Stimulated activated CD4-positive, alpha-beta T cell treated with anti-CD3 and anti-CD28 coated beads, Interleukin-1b, Interleukin-23, amount 100 ng/mL, for 4 hours (primary cell): ENCODE data around the gene HDAC4.

ENCODE experiments used
- DNase-seq, 2 donors: peaks; one replicate each; pipeline ENCODE4 v3.0.0-alpha.2; 2020; ENCODE audit warnings: low read depth in 2 of 2

HDAC4 gene

GRCh38 chr2:239236808-239237205 lies 164.0 kb downstream of the HDAC4 start:
- no peak for DNase-seq

DNA sequence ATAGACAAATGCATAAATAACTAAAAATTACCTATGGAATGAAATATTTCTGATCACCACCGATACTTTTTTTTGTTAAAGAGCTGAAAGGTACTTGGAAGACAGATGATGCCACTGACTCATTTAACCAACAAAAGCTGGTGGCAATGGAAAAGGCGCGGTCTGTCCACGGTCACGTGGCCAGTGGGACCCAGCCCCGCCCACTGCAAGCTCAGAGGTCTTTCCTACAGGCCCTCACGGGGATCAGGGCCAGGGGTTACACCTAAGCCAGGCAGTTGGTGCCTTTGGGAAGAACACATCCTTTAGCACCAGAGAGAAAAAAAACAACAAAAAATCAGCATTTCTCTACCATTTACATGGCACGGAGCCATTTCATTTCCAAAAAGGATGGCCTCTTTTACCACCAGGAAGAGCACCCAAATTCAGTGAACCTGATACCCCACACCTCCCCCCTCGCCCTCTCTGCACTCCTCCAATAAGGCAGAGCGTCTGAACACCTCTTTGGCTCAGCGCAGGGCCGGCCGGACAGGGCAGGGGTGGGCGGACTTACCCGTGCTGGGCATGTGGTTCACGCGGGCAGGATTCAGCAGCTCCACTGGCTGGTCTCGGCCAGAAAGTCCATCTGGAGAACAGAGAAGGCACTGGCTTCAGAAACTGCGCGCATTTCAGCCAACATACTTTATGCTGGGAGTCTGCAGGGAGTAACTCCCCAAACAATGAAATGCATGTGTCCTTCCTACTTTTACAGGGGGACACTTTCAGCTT lies 164.6 kb downstream of the HDAC4 start:
- DNase-seq = no peak

- no peak for DNase-seq
These were observed 165.5 kb downstream of the HDAC4 start for GRCh38 chr2:239235311-239235710.

DNA sequence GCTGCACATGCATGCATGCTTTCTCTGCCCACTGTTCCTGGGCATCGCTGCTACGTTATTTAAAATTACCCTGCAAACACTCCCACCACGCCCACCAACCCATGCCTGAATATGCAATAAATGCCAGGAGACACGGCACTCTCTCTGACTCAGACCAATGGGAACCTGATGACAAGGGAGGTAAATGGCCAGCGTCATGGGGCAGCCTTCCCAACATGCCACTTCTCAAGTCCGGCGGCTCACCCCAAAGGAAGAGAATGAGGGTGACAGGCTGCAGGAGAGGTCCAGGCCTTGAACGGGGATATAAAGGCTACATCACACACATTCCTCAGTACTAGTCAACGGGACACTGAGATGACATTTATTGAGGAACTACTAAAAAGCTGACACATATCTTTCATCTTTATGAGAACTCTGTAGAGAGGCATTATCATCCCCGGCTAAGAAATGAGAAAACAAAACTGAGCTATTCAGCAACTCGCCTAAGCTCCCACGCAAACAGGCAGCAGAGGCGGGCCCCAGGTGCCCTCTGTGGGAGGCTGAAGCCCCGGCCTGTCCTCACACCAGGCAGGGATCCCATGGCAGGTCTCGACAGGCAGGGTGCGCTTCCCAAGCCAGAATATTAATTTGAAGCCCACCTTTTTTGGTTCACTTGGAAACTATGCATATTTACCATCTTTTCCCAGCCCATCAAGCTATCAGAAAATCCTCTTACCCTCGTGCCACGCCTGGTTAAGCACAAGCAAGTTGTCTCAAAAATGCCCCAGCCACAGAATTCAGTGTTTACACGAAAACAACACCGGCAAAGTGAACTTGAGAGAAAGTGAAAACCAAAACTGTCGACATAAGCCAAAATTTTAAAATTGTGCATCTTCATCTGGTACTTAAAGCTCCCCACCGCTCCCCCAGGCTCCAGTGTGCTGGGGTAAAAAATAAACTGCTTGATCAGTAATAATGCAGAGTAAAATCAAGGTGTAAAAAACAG lies 166.3 kb downstream of the HDAC4 start:
- DNase-seq = no peak

DNA sequence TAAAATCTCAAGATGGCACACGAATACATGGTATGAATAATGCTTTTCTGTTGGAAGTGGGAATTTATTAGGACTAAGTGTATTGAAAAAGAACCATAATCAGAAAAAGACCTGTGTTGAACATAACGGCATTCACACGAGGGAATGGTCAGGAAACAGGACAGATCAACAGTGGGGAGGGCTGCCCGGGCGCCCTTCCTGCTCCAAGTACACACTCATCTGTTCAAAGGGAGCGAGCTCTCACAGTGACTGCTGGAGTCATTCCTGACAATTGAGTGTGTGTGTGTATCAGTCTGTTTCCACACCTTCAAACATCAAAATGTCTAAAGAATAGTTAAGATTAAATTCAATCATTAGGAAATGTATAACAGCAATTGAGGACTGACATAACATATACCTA lies 167.2 kb downstream of the HDAC4 start:
- DNase-seq = no peak

GRCh38 chr2:239232195-239232578 lies 168.6 kb downstream of the HDAC4 start:
- DNase-seq = no peak

- DNase-seq = no peak
These were observed 169.3 kb downstream of the HDAC4 start for GRCh38 chr2:239231231-239232194.

DNA sequence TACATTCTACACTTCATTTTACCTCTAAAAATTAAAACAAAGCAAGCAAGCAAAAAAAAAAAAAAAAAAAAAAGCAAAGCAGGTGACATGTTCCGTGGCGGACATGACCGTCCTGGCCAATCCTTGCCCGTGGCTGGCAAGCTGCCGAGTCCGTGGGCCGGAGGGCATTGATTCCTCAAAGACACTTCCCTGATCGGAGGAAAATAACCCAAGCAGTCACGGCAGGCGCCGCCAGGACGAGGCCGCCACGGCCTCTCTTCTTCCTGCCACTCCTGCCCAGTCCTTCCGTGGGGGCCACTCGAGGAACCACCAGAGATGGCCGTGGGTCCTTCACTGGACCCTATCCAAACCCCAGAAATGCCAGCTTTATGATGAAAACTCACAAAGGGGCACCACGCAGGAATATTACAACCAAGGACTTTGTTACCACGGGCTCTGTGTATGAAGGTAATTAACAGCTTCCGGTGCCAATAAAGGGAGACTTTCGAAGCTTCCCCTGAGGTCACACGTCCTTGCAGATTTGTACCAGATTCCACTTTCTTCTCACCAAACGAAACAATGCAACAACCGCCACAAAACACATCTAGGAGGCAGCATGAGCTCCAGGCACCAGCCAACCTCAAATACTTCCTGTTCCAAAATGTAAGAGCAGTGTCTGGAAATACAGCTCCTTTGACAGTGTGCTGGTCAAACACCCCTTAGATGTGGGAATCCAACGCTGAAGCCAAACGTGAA lies 170.3 kb downstream of the HDAC4 start:
- DNase-seq = no peak

DNA sequence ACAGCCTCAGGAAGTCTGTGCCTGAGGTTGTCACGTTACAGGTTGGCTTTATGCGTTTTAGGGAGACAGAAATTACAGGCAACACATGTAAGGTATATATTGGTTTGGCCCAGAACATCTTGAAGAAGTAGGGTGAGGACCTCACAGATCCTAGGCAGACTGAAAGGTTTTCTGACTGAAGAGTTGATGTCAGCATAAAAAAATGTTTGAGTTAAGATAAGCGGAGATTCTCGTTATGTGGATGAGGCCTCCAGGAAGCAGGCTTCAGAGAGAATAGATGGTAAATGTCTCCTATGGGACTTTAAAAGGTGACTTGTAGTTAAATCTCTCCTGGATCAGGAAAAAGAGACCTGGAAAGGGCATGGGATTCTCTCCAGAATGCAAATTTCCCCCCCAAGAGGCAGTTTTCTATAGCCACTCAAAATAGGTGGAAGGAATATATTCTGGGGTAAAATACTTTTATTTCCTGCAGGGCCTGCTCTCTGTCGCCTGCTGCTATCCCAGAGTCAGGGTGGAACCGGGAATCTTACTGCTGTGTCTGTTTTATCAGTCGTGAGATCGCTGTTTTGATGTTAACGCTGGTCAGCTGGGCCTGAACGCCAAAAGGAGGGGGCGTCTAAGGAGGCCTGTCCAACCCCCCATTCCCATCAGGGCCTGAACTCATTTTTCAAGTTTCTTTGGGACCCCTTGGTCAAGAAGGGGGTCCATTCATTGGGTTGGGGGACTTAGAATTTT lies 171.1 kb downstream of the HDAC4 start:
- DNase-seq = no peak

- DNase-seq = no peak
These were observed 173.0 kb downstream of the HDAC4 start for GRCh38 chr2:239227661-239228371.

DNA sequence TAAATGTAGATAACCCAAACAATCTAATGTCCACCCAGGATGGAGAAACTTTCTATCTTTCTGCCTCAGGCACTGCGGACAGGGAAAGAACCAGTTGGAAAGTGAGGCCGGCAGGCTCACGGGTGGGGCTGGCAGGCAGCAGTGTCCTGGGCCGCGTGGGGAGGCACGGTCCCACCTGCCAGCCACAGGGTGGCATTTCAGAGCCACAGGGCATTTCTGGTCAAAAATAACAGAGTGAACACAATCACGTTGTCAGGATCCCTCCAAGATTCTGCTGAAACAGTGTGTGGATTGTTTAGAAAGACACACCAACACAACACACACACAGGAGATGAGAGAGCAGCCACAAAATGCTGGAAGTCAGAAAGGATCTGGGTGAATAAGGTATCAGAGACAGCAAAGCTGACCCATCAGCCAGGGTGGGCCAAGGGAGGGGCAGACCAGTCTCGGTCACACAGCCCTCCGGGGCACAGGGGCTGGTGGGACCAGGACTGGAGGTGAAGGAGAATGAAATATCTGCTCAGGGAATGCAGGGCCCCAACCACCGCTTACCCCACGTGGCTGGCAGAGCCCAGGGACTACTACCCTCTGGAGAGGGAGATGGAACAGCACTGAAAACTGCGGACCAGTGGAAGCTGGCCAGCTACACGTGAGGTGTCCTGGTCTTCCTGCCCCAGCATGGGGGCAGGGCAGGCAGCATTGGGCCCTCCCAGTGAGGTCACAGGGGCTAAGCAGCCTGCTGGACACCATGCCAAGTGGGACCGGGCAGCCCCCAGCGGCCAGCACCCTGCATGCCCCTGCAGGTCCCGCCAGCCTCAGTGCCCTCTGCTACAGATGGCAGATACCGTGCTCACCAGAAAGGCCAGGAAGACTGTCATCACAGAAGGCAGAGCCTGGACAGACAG lies 173.9 kb downstream of the HDAC4 start:
- DNase-seq = no peak

GRCh38 chr2:239225871-239226561 lies 174.8 kb downstream of the HDAC4 start:
- DNase-seq = no peak

- no peak for DNase-seq
These were observed 175.4 kb downstream of the HDAC4 start for GRCh38 chr2:239225371-239225851.

GRCh38 chr2:239224955-239225354 lies 175.9 kb downstream of the HDAC4 start:
- no peak for DNase-seq

DNA sequence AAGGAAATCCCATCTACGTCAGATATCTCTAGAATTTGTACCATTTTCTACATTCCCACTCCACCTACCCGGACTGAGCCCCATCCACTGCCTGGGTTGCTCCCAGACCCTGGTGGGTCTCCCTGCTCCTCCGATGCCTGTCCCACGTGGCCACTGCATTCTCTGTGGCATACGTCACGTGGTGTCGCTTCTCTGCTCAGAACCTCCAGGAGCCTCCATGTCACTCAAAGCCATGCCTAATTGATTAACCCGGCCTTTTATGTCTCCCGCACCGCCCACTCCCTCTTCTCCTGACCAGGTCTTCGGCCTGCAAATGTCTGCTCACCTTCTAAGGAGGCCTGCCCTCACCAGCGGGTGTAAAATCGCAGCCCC lies 176.6 kb downstream of the HDAC4 start:
- no peak for DNase-seq

- no peak for DNase-seq
These were observed 177.3 kb downstream of the HDAC4 start for GRCh38 chr2:239223310-239224198.
